H1 (cell line): ENCODE results near the gene LHCGR. TPM values are rescaled to one million over a fixed set of nuclear protein-coding genes. Genes with fewer than 3 reads are reported as not detected.
"Not testable (repeated sequence)": the region's sequence is repeated elsewhere in the genome, so short reads cannot be mapped to it uniquely, and the experiment has no call there.

Experiments
- CTCF ChIA-PET: fragments of 300-600 bp; sonication (Branson Sonifier 250); formaldehyde crosslinking; loops from one replicate; lab custom pipeline; 2021; ENCODE audit not compliant: partially characterized antibody; lab: Charles Lee
- POLR2A ChIA-PET: fragments of 300-600 bp; sonication (Branson Sonifier 250); formaldehyde crosslinking; loops from one replicate; lab custom pipeline; 2021; ENCODE audit warnings: inconsistent platforms; ENCODE audit not compliant: partially characterized antibody; lab: Charles Lee
- DNase-seq, 2 experiments: peaks; one replicate each; pipeline versions ENCODE4 v3.0.0 to v3.0.0-alpha.2; 2010 to 2022; ENCODE audit warnings: low spot score in 2 of 2, low read depth in 1 of 2, mixed read lengths in 1 of 2
- FAIRE-seq: peaks from 2 replicates; lab custom pipeline; 2011; peaks lifted over from hg19 to GRCh38; lab: Jason Lieb, UNC
- H2AFZ ChIP-seq: 2 replicates; pipeline ENCODE4 v1.8.1; 2012; ENCODE audit warnings: low read length, inconsistent platforms
- H2AK5ac ChIP-seq: 2 replicates; pipeline ENCODE4 v1.6.1; 2013; ENCODE audit warnings: low read depth, low read length
- H2BK120ac ChIP-seq: replicated peaks from 2 replicates; pipeline ENCODE3; 2013; ENCODE audit warnings: low read depth, low read length, inconsistent platforms
- H2BK12ac ChIP-seq: 2 replicates; pipeline ENCODE4 v1.6.1; 2013; ENCODE audit warnings: low read depth, low read length
- H2BK15ac ChIP-seq: 2 replicates; pipeline ENCODE4 v1.6.1; 2013; ENCODE audit warnings: low read length
- H2BK20ac ChIP-seq: 2 replicates; pipeline ENCODE4 v1.6.1; 2013; ENCODE audit warnings: low read length
- H2BK5ac ChIP-seq: 2 replicates; pipeline ENCODE4 v1.6.1; 2013; ENCODE audit warnings: low read depth, low read length
- H3K14ac ChIP-seq: 2 replicates; pipeline ENCODE4 v1.6.1; 2013; ENCODE audit warnings: inconsistent platforms; ENCODE audit not compliant: insufficient read length
- H3K18ac ChIP-seq: 2 replicates; pipeline ENCODE4 v1.6.1; 2013; ENCODE audit warnings: low read length; ENCODE audit errors: extremely low read depth
- H3K23ac ChIP-seq: 2 replicates; pipeline ENCODE4 v1.6.1; 2013; ENCODE audit warnings: inconsistent platforms; ENCODE audit not compliant: insufficient read length
- H3K23me2 ChIP-seq: 2 replicates; pipeline ENCODE4 v1.6.1; 2013; ENCODE audit warnings: low read depth, low read length
- H3K27ac ChIP-seq: 2 replicates; pipeline ENCODE4 v1.6.1; 2011; ENCODE audit warnings: low read depth, low read length, inconsistent platforms
- H3K27me3 ChIP-seq, 4 experiments: replicated peaks in 1 of 4; 1 replicate in 1 of 4; 2 replicates in 3 of 4; pipeline versions ENCODE4 v1.6.1 to v1.8.1; 2011 to 2013; ENCODE audit warnings: low read length in 3 of 4, mild to moderate bottlenecking in 3 of 4, inconsistent platforms in 2 of 4, mixed read lengths in 2 of 4, moderate library complexity in 1 of 4; ENCODE audit not compliant: control insufficient read depth in 3 of 4, insufficient read depth in 3 of 4; ENCODE audit errors: extremely low read depth in 1 of 4
- H3K36me3 ChIP-seq, 4 experiments: 2 replicates each; pipeline versions ENCODE4 v1.6.1 to v1.8.1; 2011 to 2013; ENCODE audit warnings: mild to moderate bottlenecking in 4 of 4, low read length in 3 of 4, moderate library complexity in 2 of 4, control low read depth in 1 of 4, inconsistent platforms in 1 of 4; ENCODE audit not compliant: insufficient read depth in 4 of 4, control insufficient read depth in 2 of 4
- H3K4ac ChIP-seq: replicated peaks from 2 replicates; pipeline ENCODE3; 2013; ENCODE audit warnings: low read length, low read depth, mixed read lengths, inconsistent platforms; ENCODE audit not compliant: insufficient read length
- H3K4me1 ChIP-seq, 4 experiments: replicated peaks in 1 of 4; 1 replicate in 1 of 4; 2 replicates in 3 of 4; pipeline versions ENCODE4 v1.6.1 to v1.8.1; 2011 to 2013; ENCODE audit warnings: low read length in 3 of 4, inconsistent platforms in 2 of 4, mixed read lengths in 1 of 4; ENCODE audit not compliant: insufficient read depth in 4 of 4, control insufficient read depth in 3 of 4
- H3K4me2 ChIP-seq, 2 experiments: 2 replicates each; pipeline versions ENCODE4 v1.6.1 to v1.8.1; 2011 to 2013; ENCODE audit warnings: low read depth in 2 of 2, low read length in 2 of 2, control low read depth in 1 of 2, inconsistent platforms in 1 of 2, mild to moderate bottlenecking in 1 of 2; ENCODE audit not compliant: insufficient read depth in 1 of 2
- H3K4me3 ChIP-seq, 4 experiments: fragments of 200-600, 300-600 bp in 1 of 4; sonication (generic), shearing (Covaris generic), sonication (Bioruptor Twin) in 1 of 4; 2 replicates each; pipeline versions ENCODE4 v1.5.1 to v1.8.1; 2011 to 2016; ENCODE audit warnings: low read length in 4 of 4, low read depth in 3 of 4, control low read depth in 2 of 4, inconsistent platforms in 2 of 4, mild to moderate bottlenecking in 2 of 4, mixed read lengths in 1 of 4, moderate library complexity in 1 of 4; ENCODE audit not compliant: insufficient read depth in 2 of 4; ENCODE audit errors: extremely low read depth in 1 of 4
- H3K56ac ChIP-seq: replicated peaks from 2 replicates; pipeline ENCODE3; 2013; ENCODE audit warnings: low read depth, mild to moderate bottlenecking, mixed read lengths, low read length, inconsistent platforms; ENCODE audit not compliant: insufficient read length
- H3K79me1 ChIP-seq: 2 replicates; pipeline ENCODE4 v1.6.1; 2013; ENCODE audit warnings: low read depth, low read length, control low read depth
- H3K79me2 ChIP-seq, 2 experiments: 2 replicates each; pipeline versions ENCODE4 v1.6.1 to v1.8.1; 2012 to 2013; ENCODE audit warnings: low read length in 2 of 2, mild to moderate bottlenecking in 2 of 2, inconsistent platforms in 1 of 2; ENCODE audit not compliant: insufficient read depth in 2 of 2, control insufficient read depth in 1 of 2
- H3K9ac ChIP-seq, 4 experiments: replicated peaks in 1 of 4; 1 replicate in 1 of 4; 2 replicates in 3 of 4; pipeline versions ENCODE4 v1.6.1 to v1.8.1; 2011 to 2013; ENCODE audit warnings: low read depth in 3 of 4, low read length in 3 of 4, control low read depth in 2 of 4, mild to moderate bottlenecking in 2 of 4, moderate library complexity in 2 of 4, inconsistent platforms in 1 of 4; ENCODE audit errors: extremely low read depth in 1 of 4
- H3K9me3 ChIP-seq, 2 experiments: 2 replicates each; pipeline versions ENCODE4 v1.6.1 to v1.8.1; 2012 to 2013; ENCODE audit warnings: mild to moderate bottlenecking in 2 of 2, moderate library complexity in 2 of 2, control low read depth in 1 of 2, inconsistent platforms in 1 of 2, low read depth in 1 of 2, low read length in 1 of 2, mixed read lengths in 1 of 2; ENCODE audit not compliant: insufficient read depth in 2 of 2
- H4K20me1 ChIP-seq, 2 experiments: replicated peaks in 1 of 2; 2 replicates each; pipeline versions ENCODE3 to v1.8.1; 2011 to 2013; ENCODE audit warnings: inconsistent platforms in 2 of 2, low read length in 2 of 2, mild to moderate bottlenecking in 1 of 2; ENCODE audit not compliant: insufficient read depth in 2 of 2, control insufficient read depth in 1 of 2
- H4K5ac ChIP-seq: 2 replicates; pipeline ENCODE4 v1.6.1; 2013; ENCODE audit warnings: low read length, low read depth, mixed read lengths, inconsistent platforms; ENCODE audit not compliant: insufficient read length
- H4K8ac ChIP-seq: 2 replicates; pipeline ENCODE4 v1.8.0; 2013; ENCODE audit warnings: mild to moderate bottlenecking, moderate library complexity, low read length, inconsistent platforms; ENCODE audit not compliant: insufficient read depth; ENCODE audit errors: extremely low read depth
- H4K91ac ChIP-seq: replicated peaks from 2 replicates; pipeline ENCODE3; 2013; ENCODE audit warnings: low read length, mixed read lengths, inconsistent platforms; ENCODE audit not compliant: insufficient read length
- WGBS, 2 experiments: shearing (Covaris generic) in 1 of 2; methylation state at CpG; one replicate each; pipeline versions ENCODE4 v1.1.6 to v1.1.7; 2013 to 2015; ENCODE audit warnings: low lambda C conversion rate in 2 of 2, mixed read lengths in 2 of 2, inconsistent platforms in 1 of 2, low coverage in 1 of 2, missing lambda C conversion rate in 1 of 2; ENCODE audit not compliant: insufficient replicate concordance in 2 of 2, insufficient coverage in 1 of 2, insufficient read length in 1 of 2; ENCODE audit errors: extremely low coverage in 1 of 2, missing lambda C conversion rate in 1 of 2; 5-methylcytosine and 5-hydroxymethylcytosine counted together
- polyA plus RNA-seq, 7 experiments: library from polyadenylated mRNA; depleted of rRNA in 3 of 7; stranded (reverse) in 5 of 7; unstranded in 2 of 7; fragments of >200 nt in 5 of 7; fragments of 200-250 nt in 2 of 7; gene quantifications; 1 replicate in 5 of 7; 2 replicates in 1 of 7; 4 replicates in 1 of 7; pipeline versions ENCODE4 v1.2.1 to v1.2.3, GENCODE V29; 2011 to 2013; ENCODE audit warnings: missing spikeins in 2 of 7, mixed read lengths in 2 of 7
- total RNA-seq: library from RNA; stranded (reverse); fragmentation: NEBNext Ultra II Directional; extraction: Animal tissue kit (Norgen Biotek cat#: 25700); gene quantifications from 2 replicates; pipeline ENCODE4 v1.2.1, GENCODE V29; 2021

Gene LHCGR
- total and polyA plus RNA-seq, 2 of the 8 experiments (the other 6 are each of a cell fraction or from before 2014, with no cell fraction given), result 0.30 to 0.73 TPM

DNA sequence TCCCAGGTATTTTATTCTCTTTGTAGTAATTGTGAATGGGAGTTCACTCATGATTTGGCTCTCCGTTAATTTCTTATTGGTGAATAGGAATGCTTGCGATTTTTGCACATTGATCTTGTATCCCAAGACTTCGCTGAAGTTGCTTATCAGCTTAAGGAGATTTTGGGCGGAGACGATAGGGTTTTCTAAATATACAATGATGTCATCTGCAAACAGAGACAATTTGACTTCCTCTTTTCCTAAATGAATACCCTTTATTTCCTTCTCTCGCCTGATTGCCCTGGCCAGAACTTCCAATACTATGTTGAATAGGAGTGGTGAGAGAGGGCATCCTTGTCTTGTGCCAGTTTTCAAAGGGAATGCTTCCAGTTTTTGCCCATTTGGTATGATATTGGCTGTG is 51.9 kb downstream of the LHCGR start:
- not testable (repeated sequence) for H3K79me2 ChIP-seq

More for the DNA sequence above, 51.9 kb downstream of the LHCGR start:
- H2BK5ac ChIP-seq, H3K4ac ChIP-seq, H3K79me1 ChIP-seq, FAIRE-seq, H2BK120ac ChIP-seq, H3K14ac ChIP-seq, H3K9me3 ChIP-seq, H2BK20ac ChIP-seq, H2BK15ac ChIP-seq, H3K56ac ChIP-seq, H4K5ac ChIP-seq, H3K36me3 ChIP-seq, H3K23me2 ChIP-seq, H3K4me2 ChIP-seq, H4K20me1 ChIP-seq, H3K18ac ChIP-seq, H2AK5ac ChIP-seq, H3K27me3 ChIP-seq, H2AFZ ChIP-seq, H2BK12ac ChIP-seq, H3K27ac ChIP-seq, H3K4me1 ChIP-seq, H3K23ac ChIP-seq, H4K91ac ChIP-seq, H3K4me3 ChIP-seq, DNase-seq, H3K9ac ChIP-seq, H4K8ac ChIP-seq, POLR2A ChIA-PET: not testable (repeated sequence)
- CTCF ChIA-PET, result interaction anchor here (1.2 kb wide), 1 partner anchor 104 kb away, joined by 3 read pairs; no protein-coding TSS in a partner anchor
- 92% methylated on average over 6 of the region's 6 CpGs; no CpG with 5 or more reads in 1 of the 2 experiments for WGBS, 2 experiments
